ENCODE results near the gene DAP. TPM values are rescaled to one million over a fixed set of nuclear protein-coding genes. Genes with fewer than 3 reads are reported as not detected.

Gene DAP
- total RNA-seq, 1 experiment from 2014 or later: 47.7 TPM

DNA sequence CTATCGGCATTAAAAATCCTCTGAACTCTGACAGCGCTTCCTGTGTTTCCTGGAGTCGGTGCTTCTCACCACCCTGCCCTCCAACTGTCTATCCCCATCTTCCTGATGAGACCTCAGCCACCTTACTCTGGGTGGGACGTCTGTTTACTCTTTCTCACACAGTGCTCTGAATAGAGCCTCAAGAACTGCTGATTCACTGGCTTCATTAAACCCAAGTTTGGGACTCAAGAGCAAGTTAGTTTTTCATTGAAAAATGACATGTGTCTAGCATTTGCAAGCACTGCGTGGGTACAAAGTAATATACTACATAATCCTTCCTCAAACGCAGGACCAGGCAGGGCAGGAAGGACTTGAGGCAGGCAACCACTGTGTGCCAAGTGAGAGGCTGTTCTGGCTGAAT, 49.5 kb downstream of the DAP start (continued):
- no peak for TF ChIP-seq SMAD4 (CRISPR knock-in tag; IDR thresholded peaks at IDR 0.05)
- no peak for TF ChIP-seq TP53 (CRISPR knock-in tag; IDR thresholded peaks at IDR 0.05)
- TF ChIP-seq, protein P1, sequence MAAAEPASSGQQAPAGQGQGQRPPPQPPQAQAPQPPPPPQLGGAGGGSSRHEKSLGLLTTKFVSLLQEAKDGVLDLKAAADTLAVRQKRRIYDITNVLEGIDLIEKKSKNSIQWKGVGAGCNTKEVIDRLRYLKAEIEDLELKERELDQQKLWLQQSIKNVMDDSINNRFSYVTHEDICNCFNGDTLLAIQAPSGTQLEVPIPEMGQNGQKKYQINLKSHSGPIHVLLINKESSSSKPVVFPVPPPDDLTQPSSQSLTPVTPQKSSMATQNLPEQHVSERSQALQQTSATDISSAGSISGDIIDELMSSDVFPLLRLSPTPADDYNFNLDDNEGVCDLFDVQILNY (CRISPR knock-in tag; IDR thresholded peaks at IDR 0.05): no peak
- TF ChIP-seq, protein P2, sequence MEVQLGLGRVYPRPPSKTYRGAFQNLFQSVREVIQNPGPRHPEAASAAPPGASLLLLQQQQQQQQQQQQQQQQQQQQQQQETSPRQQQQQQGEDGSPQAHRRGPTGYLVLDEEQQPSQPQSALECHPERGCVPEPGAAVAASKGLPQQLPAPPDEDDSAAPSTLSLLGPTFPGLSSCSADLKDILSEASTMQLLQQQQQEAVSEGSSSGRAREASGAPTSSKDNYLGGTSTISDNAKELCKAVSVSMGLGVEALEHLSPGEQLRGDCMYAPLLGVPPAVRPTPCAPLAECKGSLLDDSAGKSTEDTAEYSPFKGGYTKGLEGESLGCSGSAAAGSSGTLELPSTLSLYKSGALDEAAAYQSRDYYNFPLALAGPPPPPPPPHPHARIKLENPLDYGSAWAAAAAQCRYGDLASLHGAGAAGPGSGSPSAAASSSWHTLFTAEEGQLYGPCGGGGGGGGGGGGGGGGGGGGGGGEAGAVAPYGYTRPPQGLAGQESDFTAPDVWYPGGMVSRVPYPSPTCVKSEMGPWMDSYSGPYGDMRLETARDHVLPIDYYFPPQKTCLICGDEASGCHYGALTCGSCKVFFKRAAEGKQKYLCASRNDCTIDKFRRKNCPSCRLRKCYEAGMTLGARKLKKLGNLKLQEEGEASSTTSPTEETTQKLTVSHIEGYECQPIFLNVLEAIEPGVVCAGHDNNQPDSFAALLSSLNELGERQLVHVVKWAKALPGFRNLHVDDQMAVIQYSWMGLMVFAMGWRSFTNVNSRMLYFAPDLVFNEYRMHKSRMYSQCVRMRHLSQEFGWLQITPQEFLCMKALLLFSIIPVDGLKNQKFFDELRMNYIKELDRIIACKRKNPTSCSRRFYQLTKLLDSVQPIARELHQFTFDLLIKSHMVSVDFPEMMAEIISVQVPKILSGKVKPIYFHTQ (CRISPR knock-in tag; IDR thresholded peaks at IDR 0.05): no peak
- no peak for TF ChIP-seq KAT7 (CRISPR knock-in tag; IDR thresholded peaks at IDR 0.05; ENCODE audit: borderline replicate concordance)
- no peak for TF ChIP-seq RELA (CRISPR knock-in tag; IDR thresholded peaks at IDR 0.05; ENCODE audit: borderline replicate concordance)

DNA sequence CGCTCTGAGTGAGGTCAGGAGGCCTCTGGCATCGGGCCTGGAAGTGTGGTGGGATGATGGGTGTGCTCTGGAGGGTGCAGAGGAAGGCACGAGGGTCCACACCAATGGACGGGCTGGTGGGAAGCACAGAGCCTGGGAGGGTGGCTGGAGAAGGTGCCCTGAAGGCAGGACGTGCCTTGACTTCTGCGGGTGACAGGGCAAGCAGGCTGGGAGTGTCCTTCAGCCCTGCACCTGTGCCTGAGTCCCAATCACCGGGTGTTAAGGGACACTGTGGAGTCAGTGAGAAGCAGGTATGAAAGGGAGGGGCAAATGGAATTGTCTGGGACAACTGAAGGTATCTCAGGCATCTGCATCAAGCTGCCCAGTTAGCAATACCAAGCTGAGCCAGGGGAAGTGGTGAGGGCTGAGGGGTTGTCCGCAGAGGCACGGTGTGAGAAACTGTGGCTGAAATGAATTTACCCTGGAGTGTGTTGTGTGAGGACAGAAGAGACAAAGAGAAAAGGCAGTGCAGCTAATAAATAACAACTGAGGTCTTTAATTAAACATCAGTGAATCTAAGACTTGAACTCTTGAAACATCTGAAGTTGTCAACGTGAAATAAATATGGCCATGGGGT, 50.4 kb downstream of the DAP start:
- ChIA-PET POLR2A (no interaction called here), CTCF (interaction anchor here (0.6 kb wide), 1 partner anchor 154 kb away, joined by 3 read pairs; no protein-coding TSS in a partner anchor)
- Mint-ChIP-seq H3K27me3 (ENCODE audit: low read depth) (no peaks in the 10 kb centered on the region), H3K36me3 (peaks cover 4% of the 10 kb centered on the region; the same call in 1 of the 2 replicates), H3K4me1 (peaks cover 30% of the 10 kb centered on the region), H3K4me3 (no peak overlapping the region), H3K27ac (peak overlapping the region; percentile 51; the same call in 1 of the 2 replicates), H3K9me3 (no peaks in the 10 kb centered on the region)
- DNase-seq (ENCODE audit: low spot score): no peak
- TF ChIP-seq, protein P3, sequence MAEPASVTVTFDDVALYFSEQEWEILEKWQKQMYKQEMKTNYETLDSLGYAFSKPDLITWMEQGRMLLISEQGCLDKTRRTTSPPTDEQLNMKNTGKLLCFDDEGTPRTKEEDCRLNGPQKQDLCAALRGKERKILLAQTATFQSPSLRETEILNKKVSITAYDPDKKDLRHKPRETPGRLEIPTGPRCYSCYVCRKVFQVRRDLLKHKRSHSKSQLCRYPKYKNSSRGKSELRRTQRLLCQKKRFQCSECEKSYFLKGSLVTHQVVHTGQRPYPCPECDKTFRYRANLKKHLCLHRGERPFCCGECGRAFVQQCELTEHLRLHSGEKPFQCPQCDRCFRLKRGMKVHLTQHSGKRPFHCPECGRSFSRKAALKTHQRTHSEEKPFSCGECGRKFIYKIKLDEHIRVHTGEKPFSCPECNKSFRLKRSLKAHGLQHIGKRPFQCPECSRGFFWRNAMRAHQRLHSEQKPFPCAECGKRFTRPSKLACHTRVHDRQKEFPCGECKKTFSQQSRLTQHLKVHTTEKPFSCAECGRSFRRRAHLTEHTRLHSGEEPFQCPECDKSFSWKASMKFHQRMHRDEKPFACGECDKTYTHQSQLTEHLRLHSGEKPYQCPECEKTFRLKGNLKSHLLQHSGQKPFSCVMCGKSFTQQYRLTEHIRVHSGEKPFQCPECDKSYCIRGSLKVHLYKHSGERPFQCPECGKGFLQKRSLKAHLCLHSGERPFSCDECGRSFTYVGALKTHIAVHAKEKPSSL (CRISPR knock-in tag; conservative IDR thresholded peaks at IDR 0.05): no peak
- TF ChIP-seq RORB (CRISPR knock-in tag; IDR thresholded peaks at IDR 0.05): no peak
- TF ChIP-seq, protein P2 (CRISPR knock-in tag; IDR thresholded peaks at IDR 0.05): no peak
- TF ChIP-seq OVOL2 (CRISPR knock-in tag; IDR thresholded peaks at IDR 0.05; ENCODE audit: borderline replicate concordance): no peak
- no peak for TF ChIP-seq ZNF671 (CRISPR knock-in tag; IDR thresholded peaks at IDR 0.05)
- no peak for TF ChIP-seq ZNF317 (CRISPR knock-in tag; IDR thresholded peaks at IDR 0.05; ENCODE audit: borderline replicate concordance, low read depth)
- TF ChIP-seq TEAD4 (CRISPR knock-in tag; IDR thresholded peaks at IDR 0.05): no peak
- TF ChIP-seq ZNF121 (CRISPR knock-in tag; IDR thresholded peaks at IDR 0.05): no peak
- no peak for TF ChIP-seq GTF2I (CRISPR knock-in tag; conservative IDR thresholded peaks at IDR 0.05)
- TF ChIP-seq TEAD1 (CRISPR knock-in tag; IDR thresholded peaks at IDR 0.05): no peak
- no peak for TF ChIP-seq ZNF219 (CRISPR knock-in tag; IDR thresholded peaks at IDR 0.05; ENCODE audit: borderline replicate concordance)
- TF ChIP-seq, protein P4, sequence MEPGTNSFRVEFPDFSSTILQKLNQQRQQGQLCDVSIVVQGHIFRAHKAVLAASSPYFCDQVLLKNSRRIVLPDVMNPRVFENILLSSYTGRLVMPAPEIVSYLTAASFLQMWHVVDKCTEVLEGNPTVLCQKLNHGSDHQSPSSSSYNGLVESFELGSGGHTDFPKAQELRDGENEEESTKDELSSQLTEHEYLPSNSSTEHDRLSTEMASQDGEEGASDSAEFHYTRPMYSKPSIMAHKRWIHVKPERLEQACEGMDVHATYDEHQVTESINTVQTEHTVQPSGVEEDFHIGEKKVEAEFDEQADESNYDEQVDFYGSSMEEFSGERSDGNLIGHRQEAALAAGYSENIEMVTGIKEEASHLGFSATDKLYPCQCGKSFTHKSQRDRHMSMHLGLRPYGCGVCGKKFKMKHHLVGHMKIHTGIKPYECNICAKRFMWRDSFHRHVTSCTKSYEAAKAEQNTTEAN (CRISPR knock-in tag; IDR thresholded peaks at IDR 0.05): no peak
- no peak for TF ChIP-seq TCF7 (CRISPR knock-in tag; IDR thresholded peaks at IDR 0.05; ENCODE audit: low read depth)
- ATAC-seq: no peak
